HCT116 (cell line): ENCODE data around the gene CBX8.

Source experiments
- EZH2phosphoT487 ChIP-seq: fragments of 200-600 bp; IDR thresholded peaks from 2 replicates; pipeline ENCODE4 v1.6.1; 2018; ENCODE audit warnings: antibody characterized with exemption, borderline replicate concordance
- POLR2A ChIP-seq: IDR thresholded peaks from 2 replicates; pipeline ENCODE4 v1.7.0; 2011; ENCODE audit warnings: borderline replicate concordance; ENCODE audit not compliant: insufficient read depth, insufficient read length; ENCODE audit errors: extremely low read depth
- RAD21 ChIP-seq: IDR thresholded peaks from 2 replicates; pipeline ENCODE4 v1.6.1; 2012; ENCODE audit warnings: low read depth, mild to moderate bottlenecking
- TF ChIP-seq, protein P1 (sequence below), 3 experiments: fragments of 200-600 bp in 1 of 3; sonication (generic) in 1 of 3; IDR thresholded peaks in 2 of 3; conservative IDR thresholded peaks in 1 of 3; 2 replicates each; pipeline ENCODE4 v1.5.1; 2012 to 2017; ENCODE audit warnings: low read depth in 2 of 3, low read length in 2 of 3, antibody characterized with exemption in 1 of 3, borderline replicate concordance in 1 of 3, control low read depth in 1 of 3, mild to moderate bottlenecking in 1 of 3, mixed read lengths in 1 of 3, mixed run types in 1 of 3, moderate library complexity in 1 of 3; ENCODE audit not compliant: insufficient read depth in 1 of 3

DNA sequence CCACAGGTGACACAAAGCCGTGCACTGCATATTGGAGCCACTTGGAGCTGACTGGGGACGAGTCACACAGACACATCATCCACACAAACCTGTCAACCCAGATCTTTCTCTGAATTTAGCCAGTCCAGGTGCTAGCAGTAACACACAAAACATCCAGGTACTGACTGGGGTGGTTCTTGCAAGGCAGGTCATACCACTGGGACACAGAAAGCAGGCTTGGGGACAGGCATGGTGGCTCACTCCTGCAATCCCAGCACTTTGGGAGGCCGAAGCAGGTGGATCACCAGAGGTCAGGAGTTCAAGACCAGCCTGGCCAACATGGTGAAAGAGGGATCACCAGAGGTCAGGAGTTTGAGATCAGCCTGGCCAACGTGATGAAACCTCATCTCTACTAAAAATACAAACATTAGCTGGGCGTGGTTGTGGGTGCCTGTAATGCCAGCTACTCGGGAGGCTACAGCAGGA, 51.2 kb downstream of the CBX8 start:
- TF ChIP-seq EZH2phosphoT487 = no peak
- no peak for TF ChIP-seq RAD21
- TF ChIP-seq, protein P1, sequence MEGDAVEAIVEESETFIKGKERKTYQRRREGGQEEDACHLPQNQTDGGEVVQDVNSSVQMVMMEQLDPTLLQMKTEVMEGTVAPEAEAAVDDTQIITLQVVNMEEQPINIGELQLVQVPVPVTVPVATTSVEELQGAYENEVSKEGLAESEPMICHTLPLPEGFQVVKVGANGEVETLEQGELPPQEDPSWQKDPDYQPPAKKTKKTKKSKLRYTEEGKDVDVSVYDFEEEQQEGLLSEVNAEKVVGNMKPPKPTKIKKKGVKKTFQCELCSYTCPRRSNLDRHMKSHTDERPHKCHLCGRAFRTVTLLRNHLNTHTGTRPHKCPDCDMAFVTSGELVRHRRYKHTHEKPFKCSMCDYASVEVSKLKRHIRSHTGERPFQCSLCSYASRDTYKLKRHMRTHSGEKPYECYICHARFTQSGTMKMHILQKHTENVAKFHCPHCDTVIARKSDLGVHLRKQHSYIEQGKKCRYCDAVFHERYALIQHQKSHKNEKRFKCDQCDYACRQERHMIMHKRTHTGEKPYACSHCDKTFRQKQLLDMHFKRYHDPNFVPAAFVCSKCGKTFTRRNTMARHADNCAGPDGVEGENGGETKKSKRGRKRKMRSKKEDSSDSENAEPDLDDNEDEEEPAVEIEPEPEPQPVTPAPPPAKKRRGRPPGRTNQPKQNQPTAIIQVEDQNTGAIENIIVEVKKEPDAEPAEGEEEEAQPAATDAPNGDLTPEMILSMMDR (IDR thresholded peaks at IDR 0.05 in 2 of 3, conservative IDR thresholded peaks at IDR 0.05 in 1 of 3; ENCODE audit: borderline replicate concordance in 1 of 3, insufficient read depth in 1 of 3, low read depth in 2 of 3, low read length in 2 of 3) = no peak
- no peak for TF ChIP-seq POLR2A
